IMR-90 (cell line): ENCODE measurements around the gene INPPL1. TPM values are rescaled to one million over a fixed set of nuclear protein-coding genes. Genes with fewer than 3 reads are reported as not detected.

Source experiments
- ATAC-seq: fragments of 200-7000 bp; cut with Tn5 transposase; 2 replicates; pipeline ENCODE4 v1.9.1; 2020; ENCODE audit warnings: low read depth, mild to moderate bottlenecking, moderate library complexity
- BruUV-seq: library from RNA; stranded (reverse); fragments of 400-500 nt; replicated peaks from 2 replicates; lab custom pipeline; 2021; lab: Mats Ljungman, UMichigan
- CTCF ChIA-PET: fragments of 300-600 bp; formaldehyde crosslinking; extraction: SDS; loops from one replicate; lab custom pipeline; 2021; ENCODE audit warnings: antibody characterized with exemption; lab: Yijun Ruan, JAX
- POLR2A ChIA-PET: fragments of 300-600 bp; sonication (Branson Sonifier 250); formaldehyde crosslinking; loops from one replicate; lab custom pipeline; 2022; ENCODE audit warnings: antibody characterized with exemption; ENCODE audit not compliant: unreplicated experiment; lab: Charles Lee
- DNase-seq: peaks from one replicate; pipeline ENCODE4 v3.0.0; 2013
- H2AFZ ChIP-seq: replicated peaks from 2 replicates; pipeline ENCODE3; 2013; ENCODE audit warnings: low read length, mild to moderate bottlenecking; ENCODE audit not compliant: poor library complexity
- H2AK5ac ChIP-seq: 2 replicates; pipeline ENCODE4 v1.6.1; 2013; ENCODE audit warnings: low read depth, low read length, inconsistent platforms
- H2AK9ac ChIP-seq: replicated peaks from 2 replicates; pipeline ENCODE3; 2013; ENCODE audit warnings: mild to moderate bottlenecking, low read depth, low read length, moderate library complexity; ENCODE audit not compliant: poor library complexity
- H2BK120ac ChIP-seq: 2 replicates; pipeline ENCODE4 v1.6.1; 2013; ENCODE audit warnings: low read depth, low read length, inconsistent platforms
- H2BK15ac ChIP-seq: 3 replicates; pipeline ENCODE4 v1.6.1; 2013; ENCODE audit warnings: low read depth, low read length, inconsistent platforms
- H2BK20ac ChIP-seq: 2 replicates; pipeline ENCODE4 v1.6.1; 2013; ENCODE audit warnings: low read depth, mild to moderate bottlenecking, inconsistent platforms, low read length, moderate library complexity
- H2BK5ac ChIP-seq: 2 replicates; pipeline ENCODE4 v1.6.1; 2013; ENCODE audit warnings: mild to moderate bottlenecking, low read depth, low read length, inconsistent platforms; ENCODE audit not compliant: poor library complexity, severe bottlenecking
- H3K14ac ChIP-seq: replicated peaks from 2 replicates; pipeline ENCODE4 v1.6.1; 2013; ENCODE audit warnings: low read depth, low read length, inconsistent platforms
- H3K18ac ChIP-seq: 2 replicates; pipeline ENCODE4 v1.6.1; 2013; ENCODE audit warnings: low read depth, low read length, control low read depth
- H3K23ac ChIP-seq: 2 replicates; pipeline ENCODE4 v1.6.1; 2013; ENCODE audit warnings: low read depth, low read length, inconsistent platforms
- H3K27ac ChIP-seq: 2 replicates; pipeline ENCODE4 v1.5.1; 2013; ENCODE audit warnings: mild to moderate bottlenecking, control low read depth, low read length; ENCODE audit not compliant: insufficient read depth
- H3K27me3 ChIP-seq: 2 replicates; pipeline ENCODE4 v1.6.1; 2013; ENCODE audit warnings: low read length; ENCODE audit not compliant: control insufficient read depth, insufficient read depth
- H3K36me3 ChIP-seq: 2 replicates; pipeline ENCODE4 v1.6.1; 2013; ENCODE audit warnings: low read length, mixed read lengths; ENCODE audit not compliant: control insufficient read depth, insufficient read depth
- H3K4ac ChIP-seq: 2 replicates; pipeline ENCODE4 v1.6.1; 2013; ENCODE audit warnings: low read depth, low read length, inconsistent platforms
- H3K4me1 ChIP-seq: 2 replicates; pipeline ENCODE4 v1.6.1; 2013; ENCODE audit warnings: low read length, mixed read lengths; ENCODE audit not compliant: control insufficient read depth, insufficient read depth
- H3K4me2 ChIP-seq: 2 replicates; pipeline ENCODE4 v1.6.1; 2013; ENCODE audit warnings: low read depth, mild to moderate bottlenecking, control low read depth, low read length, moderate library complexity
- H3K4me3 ChIP-seq: 2 replicates; pipeline ENCODE4 v1.5.1; 2013; ENCODE audit warnings: low read depth, mild to moderate bottlenecking, control low read depth, low read length, moderate library complexity; ENCODE audit not compliant: insufficient read depth
- H3K56ac ChIP-seq: 2 replicates; pipeline ENCODE4 v1.6.1; 2013; ENCODE audit warnings: low read length, inconsistent platforms; ENCODE audit not compliant: insufficient read depth; ENCODE audit errors: extremely low read depth
- H3K79me1 ChIP-seq, 2 experiments: 2 replicates each; pipeline ENCODE4 v1.6.1; 2013; ENCODE audit warnings: low read length in 2 of 2, inconsistent platforms in 1 of 2, low read depth in 1 of 2
- H3K9ac ChIP-seq: 2 replicates; pipeline ENCODE4 v1.6.1; 2013; ENCODE audit warnings: low read depth, low read length, control low read depth
- H3K9me1 ChIP-seq: 2 replicates; pipeline ENCODE4 v1.6.1; 2013; ENCODE audit warnings: low read length, inconsistent platforms; ENCODE audit not compliant: insufficient read depth
- H3K9me3 ChIP-seq: 2 replicates; pipeline ENCODE4 v1.6.1; 2013; ENCODE audit warnings: low read length; ENCODE audit not compliant: control insufficient read depth, insufficient read depth
- H4K20me1 ChIP-seq: 2 replicates; pipeline ENCODE4 v1.6.1; 2013; ENCODE audit warnings: low read length, inconsistent platforms; ENCODE audit not compliant: insufficient read depth
- H4K5ac ChIP-seq: 2 replicates; pipeline ENCODE4 v1.6.1; 2013; ENCODE audit warnings: mild to moderate bottlenecking, low read depth, low read length, control low read depth
- H4K8ac ChIP-seq, 2 experiments: 2 replicates each; pipeline ENCODE4 v1.6.1; 2013; ENCODE audit warnings: low read depth in 2 of 2, low read length in 2 of 2, control low read depth in 1 of 2, inconsistent platforms in 1 of 2
- H4K91ac ChIP-seq: 2 replicates; pipeline ENCODE4 v1.6.1; 2013; ENCODE audit warnings: low read depth, low read length, inconsistent platforms; ENCODE audit not compliant: insufficient read depth
- CEBPB ChIP-seq: IDR thresholded peaks from 2 replicates; pipeline ENCODE4 v1.6.1; 2012; ENCODE audit warnings: low read depth, low read length, improper control_type of control experiment
- MAZ ChIP-seq: IDR thresholded peaks from 2 replicates; pipeline ENCODE4 v1.6.1; 2012; ENCODE audit warnings: low read depth, mild to moderate bottlenecking, low read length, improper control_type of control experiment, moderate library complexity, borderline replicate concordance
- NFE2L2 ChIP-seq: fragments of 150-350 bp; IDR thresholded peaks from 2 replicates; pipeline ENCODE4 v1.6.1; 2016; ENCODE audit warnings: low read depth, mild to moderate bottlenecking, low read length
- WGBS, 2 experiments: methylation state at CpG; one replicate each; pipeline versions ENCODE4 v1.1.5 to v1.1.7; 2013; ENCODE audit warnings: missing lambda C conversion rate in 2 of 2; ENCODE audit not compliant: insufficient read length in 1 of 2; ENCODE audit errors: extremely low coverage in 2 of 2; 5-methylcytosine and 5-hydroxymethylcytosine counted together
- dilution Hi-C: fragments of 300-500 bp; cut with HindIII; formaldehyde crosslinking; loops from one replicate; pipeline ENCODE4 v1.14.3; 2018; ENCODE audit warnings: low sequenced_read_pairs; ENCODE audit not compliant: unreplicated experiment
- in situ Hi-C: fragments of 300-500 bp; cut with MboI; formaldehyde crosslinking; loops from 3 replicates; pipeline ENCODE4 v1.14.3; 2019; ENCODE audit warnings: low sequenced_read_pairs, inconsistent platforms, mixed read lengths
- intact Hi-C: fragments of 100-400 bp; cut with micrococcal nuclease; formaldehyde crosslinking; loops from 2 replicates; pipeline ENCODE4 v1.10.0; 2022
- polyA plus RNA-seq, 3 experiments: library from polyadenylated mRNA; depleted of rRNA; stranded (reverse); fragments of >200 nt; gene quantifications; 2 replicates each; pipeline ENCODE4 v1.2.3, GENCODE V29; 2012; ENCODE audit warnings: low replicate concordance in 1 of 3
- total RNA-seq: library from RNA; depleted of rRNA; stranded (reverse); fragments of >200 nt; gene quantifications from 2 replicates; pipeline ENCODE4 v1.2.3, GENCODE V29; 2012

Gene INPPL1
- total and polyA plus RNA-seq, 2 of the 4 experiments (the other 2 are of a cell fraction) = 27.4 to 105 TPM

- no peaks in the 10 kb centered on the region for H3K9me1 ChIP-seq
- H2AK5ac ChIP-seq = no peak overlapping the region
- H2BK120ac ChIP-seq = no peak overlapping the region
- in situ Hi-C loops (no loop called here), dilution Hi-C loops (no loop called here), intact Hi-C loops (no loop called here)
- H4K91ac ChIP-seq = no peak overlapping the region
- no peak overlapping the region for H2BK15ac ChIP-seq
- DNase-seq (no peak), ATAC-seq (no peak)
- BruUV-seq = no TSS peak
- CTCF ChIA-PET = no interaction called here
- H3K36me3 ChIP-seq = no peaks in the 10 kb centered on the region
- H3K79me1 ChIP-seq = no peaks in the 10 kb centered on the region
- no peak overlapping the region for H3K9ac ChIP-seq
- H3K9me3 ChIP-seq = 0 out of 2 replicates have a peak, but pooled peaks cover 1% of the 10 kb centered on the region
- no peak overlapping the region for H3K14ac ChIP-seq
- no peak overlapping the region for H3K4me2 ChIP-seq
- TF ChIP-seq MAZ (no peak), CEBPB (no peak), NFE2L2 (no peak)
- H3K56ac ChIP-seq = no peak overlapping the region
- no peak overlapping the region for H4K5ac ChIP-seq
- H2BK5ac ChIP-seq = no peak overlapping the region
- no peak overlapping the region for H2AK9ac ChIP-seq
- H3K27ac ChIP-seq = no peak overlapping the region
- H3K4me3 ChIP-seq = no peak overlapping the region
- H3K23ac ChIP-seq = no peak overlapping the region
- no peak overlapping the region for H3K18ac ChIP-seq
- no peak overlapping the region for H2BK20ac ChIP-seq
- no peaks in the 10 kb centered on the region for H3K4me1 ChIP-seq
- no peak overlapping the region for H4K8ac ChIP-seq
- no peak overlapping the region for H2AFZ ChIP-seq
- POLR2A ChIA-PET = no interaction called here
- WGBS, 2 experiments = no CpG with 5 or more reads among the region's 2 CpGs
- H3K4ac ChIP-seq = no peak overlapping the region
- H4K20me1 ChIP-seq = no peaks in the 10 kb centered on the region
- peaks cover 6% of the 10 kb centered on the region for H3K27me3 ChIP-seq
These were observed 59.4 kb downstream of the INPPL1 start for GRCh38 chr11:72283947-72284346.
